HepG2 (cell line): Measurements from ENCODE around the gene RAPH1. TPM values are rescaled to one million over a fixed set of nuclear protein-coding genes. Genes with fewer than 3 reads are reported as not detected.

Source experiments
- ATAC-seq: fragments of 200-7000 bp; cut with Tn5 transposase; 3 replicates; pipeline ENCODE4 v1.9.1; 2020; ENCODE audit warnings: mild to moderate bottlenecking, moderate library complexity
- BruUV-seq: library from RNA; stranded (reverse); fragments of 400-500 nt; replicated peaks from 2 replicates; lab custom pipeline; 2021; lab: Mats Ljungman, UMichigan
- CTCF ChIA-PET: fragments of 300-600 bp; formaldehyde crosslinking; extraction: SDS; loops from one replicate; lab custom pipeline; 2021; ENCODE audit warnings: low total read pairs, inconsistent platforms, low intra/inter-chr PET ratio; lab: Yijun Ruan, JAX
- POLR2A ChIA-PET: fragments of 350-600 bp; sonication (Branson Sonifier 250); formaldehyde crosslinking; loops from one replicate; lab custom pipeline; 2020; ENCODE audit warnings: antibody characterized with exemption, inconsistent platforms; lab: Yijun Ruan, JAX
- DNase-seq: peaks from one replicate; pipeline ENCODE4 v3.0.0-alpha.2; 2015; ENCODE audit warnings: low spot score
- FAIRE-seq: peaks from 3 replicates; lab custom pipeline; 2011; peaks lifted over from hg19 to GRCh38; lab: Jason Lieb, UNC
- H2AFZ ChIP-seq: one replicate; pipeline ENCODE4 v1.6.1; 2011; ENCODE audit warnings: low read length, inconsistent platforms
- H3K27ac ChIP-seq: fragments of 300-600 bp; 3 replicates; pipeline ENCODE4 v1.8.0; 2011; ENCODE audit warnings: mixed run types, mild to moderate bottlenecking, mixed read lengths, low read length, inconsistent platforms; ENCODE audit not compliant: insufficient read depth; ENCODE audit errors: extremely low read length
- H3K27me3 ChIP-seq, 2 experiments: fragments of 200-600 bp in 1 of 2; 2 replicates in 1 of 2; 3 replicates in 1 of 2; pipeline versions ENCODE4 v1.6.0 to v1.8.0; 2011; ENCODE audit warnings: low read length in 2 of 2, mild to moderate bottlenecking in 2 of 2, moderate library complexity in 2 of 2, inconsistent platforms in 1 of 2; ENCODE audit not compliant: insufficient read depth in 2 of 2, control insufficient read depth in 1 of 2
- H3K36me3 ChIP-seq, 2 experiments: fragments of 200-600 bp in 1 of 2; replicated peaks in 1 of 2; 2 replicates in 1 of 2; 3 replicates in 1 of 2; pipeline versions ENCODE4 v1.5.1 to v1.8.0; 2011; ENCODE audit warnings: low read length in 2 of 2, inconsistent platforms in 1 of 2; ENCODE audit not compliant: insufficient read depth in 2 of 2, control insufficient read depth in 1 of 2
- H3K4me1 ChIP-seq: 2 replicates; pipeline ENCODE4 v1.5.1; 2012; ENCODE audit warnings: low read length, inconsistent platforms; ENCODE audit not compliant: insufficient read depth
- H3K4me2 ChIP-seq: 2 replicates; pipeline ENCODE4 v1.6.0; 2011; ENCODE audit warnings: low read depth, low read length, inconsistent platforms
- H3K4me3 ChIP-seq, 3 experiments: fragments of 200-600 bp in 1 of 3; sonication (generic), shearing (Covaris generic) in 1 of 3; replicated peaks in 1 of 3; 2 replicates each; pipeline ENCODE4 v1.5.1; 2011 to 2016; ENCODE audit warnings: low read length in 3 of 3, inconsistent platforms in 2 of 3, low read depth in 2 of 3, mild to moderate bottlenecking in 2 of 3, control low read depth in 1 of 3, mixed read lengths in 1 of 3; ENCODE audit not compliant: insufficient read depth in 1 of 3
- H3K79me2 ChIP-seq: one replicate; pipeline ENCODE4 v1.6.1; 2011; ENCODE audit warnings: low read length, inconsistent platforms; ENCODE audit not compliant: insufficient read depth
- H3K9ac ChIP-seq: 2 replicates; pipeline ENCODE4 v1.6.0; 2011; ENCODE audit warnings: mild to moderate bottlenecking, low read depth, low read length, inconsistent platforms; ENCODE audit not compliant: insufficient read depth
- H3K9me3 ChIP-seq: 2 replicates; pipeline ENCODE4 v1.5.1; 2012; ENCODE audit warnings: mild to moderate bottlenecking, low read length
- H4K20me1 ChIP-seq: 2 replicates; pipeline ENCODE4 v1.6.0; 2011; ENCODE audit warnings: inconsistent platforms, mild to moderate bottlenecking, low read length, moderate library complexity; ENCODE audit not compliant: insufficient read depth
- GABPB1 ChIP-seq: IDR thresholded peaks from 2 replicates; pipeline ENCODE4 v1.6.1; 2016; ENCODE audit warnings: mild to moderate bottlenecking, missing genetic modification reagents, moderate library complexity, missing compliant biosample characterization
- KDM6A ChIP-seq: IDR thresholded peaks from 2 replicates; pipeline ENCODE4 v1.6.1; 2016; ENCODE audit warnings: low read depth
- NR2F6 ChIP-seq, 2 experiments: IDR thresholded peaks; 2 replicates each; pipeline ENCODE4 v1.6.1; 2016; ENCODE audit warnings: antibody characterized with exemption in 1 of 2, mild to moderate bottlenecking in 1 of 2
- PCBP2 ChIP-seq: fragments of 200-400 bp; formaldehyde crosslinking; optimal IDR thresholded peaks from 2 replicates; pipeline ENCODE3; 2018; ENCODE audit warnings: low read length, low read depth; ENCODE audit not compliant: poor library complexity, severe bottlenecking
- PRPF4 ChIP-seq: fragments of 200-400 bp; formaldehyde crosslinking; IDR thresholded peaks from 2 replicates; pipeline ENCODE4 v1.6.1; 2016; ENCODE audit warnings: low read length, low read depth; ENCODE audit not compliant: poor library complexity, severe bottlenecking
- RAD51 ChIP-seq: fragments of 450-650 bp; IDR thresholded peaks from 2 replicates; pipeline ENCODE4 v1.6.1; 2016; ENCODE audit warnings: borderline replicate concordance
- TBP ChIP-seq: sonication (generic); formaldehyde crosslinking; IDR thresholded peaks from 2 replicates; pipeline ENCODE4 v1.5.0; 2020; ENCODE audit warnings: missing genetic modification reagents
- ZNF34 ChIP-seq: sonication (generic); formaldehyde crosslinking; IDR thresholded peaks from 2 replicates; pipeline ENCODE4 v1.4.0; 2020; ENCODE audit warnings: mild to moderate bottlenecking, missing genetic modification reagents, borderline replicate concordance
- ZNF570 ChIP-seq: sonication (generic); formaldehyde crosslinking; IDR thresholded peaks from 2 replicates; pipeline ENCODE4 v1.4.0; 2020; ENCODE audit warnings: mild to moderate bottlenecking, missing genetic modification reagents, borderline replicate concordance
- WGBS: methylation state at CpG from one replicate; pipeline ENCODE4 v1.1.6; 2017; ENCODE audit warnings: low lambda C conversion rate; 5-methylcytosine and 5-hydroxymethylcytosine counted together
- in situ Hi-C: cut with HindIII; loops from 2 replicates; pipeline ENCODE4 v1.10.0; 2017; ENCODE audit warnings: low pct_unique_long_range_greater_than_20kb; ENCODE audit not compliant: extremely low pct_ligation_motif_present
- intact Hi-C: fragments of 100-400 bp; cut with micrococcal nuclease; formaldehyde crosslinking; loops from one replicate; pipeline ENCODE4 v1.10.0; 2022; ENCODE audit not compliant: unreplicated experiment
- polyA plus RNA-seq, 8 experiments: library from polyadenylated mRNA; depleted of rRNA in 3 of 8; stranded (reverse) in 7 of 8; unstranded in 1 of 8; fragments of >200 nt; fragmentation: Illumina TruSeq in 4 of 8; extraction: Trizol in 4 of 8; gene quantifications; 2 replicates each; pipeline versions ENCODE4 v1.2.1 to v1.2.3, GENCODE V29; 2011 to 2016; ENCODE audit warnings: low read depth in 4 of 8, missing spikeins in 1 of 8, mixed read lengths in 1 of 8; ENCODE audit not compliant: insufficient read depth in 1 of 8
- total RNA-seq, 5 experiments: library from RNA; depleted of rRNA; stranded (reverse); fragments of >200 nt; fragmentation: Illumina TruSeq; extraction: Trizol; gene quantifications; 2 replicates each; pipeline ENCODE4 v1.2.3, GENCODE V29; 2016; ENCODE audit warnings: low read depth in 1 of 5
- TF ChIP-seq, protein P1 (sequence below): sonication (generic); formaldehyde crosslinking; conservative IDR thresholded peaks from 2 replicates; pipeline ENCODE4 v1.4.0; 2020; ENCODE audit warnings: missing genetic modification reagents
- TF ChIP-seq, protein P2 (sequence below): sonication (generic); formaldehyde crosslinking; IDR thresholded peaks from 2 replicates; pipeline ENCODE4 v1.4.0; 2020; ENCODE audit warnings: missing genetic modification reagents
- TF ChIP-seq, protein P3 (sequence below): sonication (generic); formaldehyde crosslinking; IDR thresholded peaks from 2 replicates; pipeline ENCODE4 v1.8.0; 2022; ENCODE audit warnings: mild to moderate bottlenecking, missing genetic modification reagents, moderate library complexity

Gene RAPH1
- total and polyA plus RNA-seq, 2 of the 13 experiments (the other 11 are each of a cell fraction or from before 2014, with no cell fraction given): 5.3 to 6.7 TPM

DNA sequence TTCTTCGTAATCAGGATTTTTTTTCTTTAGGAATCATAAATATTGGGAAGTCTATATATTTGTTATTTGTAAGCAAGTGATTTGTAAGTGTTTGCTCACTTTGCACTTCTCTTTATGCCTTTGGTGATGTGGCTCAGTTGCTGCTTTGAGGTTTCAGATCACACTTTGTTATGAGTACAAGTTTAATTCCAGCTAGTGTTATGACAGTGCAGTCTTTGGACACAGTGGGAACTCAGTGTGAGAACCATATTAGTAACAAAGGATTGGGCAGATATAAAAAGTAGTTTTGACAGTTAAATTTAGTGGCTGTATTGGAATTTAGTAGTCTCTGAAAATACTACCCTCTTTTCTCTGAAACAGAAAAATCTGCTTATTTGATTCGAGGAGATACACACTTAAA, 139.2 kb downstream of the RAPH1 start:
- in situ Hi-C loops: no loop called here
- Histone ChIP-seq H3K36me3 (peaks cover 5 to 34% of the 10 kb centered on the region in 2 experiments), H3K27me3 (no peaks in the 10 kb centered on the region; a peak in 1 of 5 replicates), H3K79me2 (no peaks in the 10 kb centered on the region), H3K4me3 (no peak overlapping the region), H4K20me1 (no peaks in the 10 kb centered on the region), H2AFZ (no peak overlapping the region), H3K9me3 (no peaks in the 10 kb centered on the region), H3K27ac (no peak overlapping the region), H3K9ac (no peak overlapping the region), H3K4me2 (no peak overlapping the region), H3K4me1 (no peaks in the 10 kb centered on the region)
- intact Hi-C loops: loop anchor here (10.0 kb wide), 2 partner anchors 121 to 171 kb away; no protein-coding TSS in a partner anchor
- ATAC-seq (no peak), DNase-seq (no peak), FAIRE-seq (no peak)
- CTCF ChIA-PET: no interaction called here
- WGBS: 97% methylated on average over 2 of the region's 2 CpGs
- TF ChIP-seq, protein P1, sequence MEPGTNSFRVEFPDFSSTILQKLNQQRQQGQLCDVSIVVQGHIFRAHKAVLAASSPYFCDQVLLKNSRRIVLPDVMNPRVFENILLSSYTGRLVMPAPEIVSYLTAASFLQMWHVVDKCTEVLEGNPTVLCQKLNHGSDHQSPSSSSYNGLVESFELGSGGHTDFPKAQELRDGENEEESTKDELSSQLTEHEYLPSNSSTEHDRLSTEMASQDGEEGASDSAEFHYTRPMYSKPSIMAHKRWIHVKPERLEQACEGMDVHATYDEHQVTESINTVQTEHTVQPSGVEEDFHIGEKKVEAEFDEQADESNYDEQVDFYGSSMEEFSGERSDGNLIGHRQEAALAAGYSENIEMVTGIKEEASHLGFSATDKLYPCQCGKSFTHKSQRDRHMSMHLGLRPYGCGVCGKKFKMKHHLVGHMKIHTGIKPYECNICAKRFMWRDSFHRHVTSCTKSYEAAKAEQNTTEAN: no peak
- TF ChIP-seq ZNF34 (CRISPR knock-in tag): no peak
- no peak for TF ChIP-seq TBP (CRISPR knock-in tag)
- no peak for TF ChIP-seq RAD51
- TF ChIP-seq PCBP2: no peak
- no peak for TF ChIP-seq PRPF4
- TF ChIP-seq, protein P2, sequence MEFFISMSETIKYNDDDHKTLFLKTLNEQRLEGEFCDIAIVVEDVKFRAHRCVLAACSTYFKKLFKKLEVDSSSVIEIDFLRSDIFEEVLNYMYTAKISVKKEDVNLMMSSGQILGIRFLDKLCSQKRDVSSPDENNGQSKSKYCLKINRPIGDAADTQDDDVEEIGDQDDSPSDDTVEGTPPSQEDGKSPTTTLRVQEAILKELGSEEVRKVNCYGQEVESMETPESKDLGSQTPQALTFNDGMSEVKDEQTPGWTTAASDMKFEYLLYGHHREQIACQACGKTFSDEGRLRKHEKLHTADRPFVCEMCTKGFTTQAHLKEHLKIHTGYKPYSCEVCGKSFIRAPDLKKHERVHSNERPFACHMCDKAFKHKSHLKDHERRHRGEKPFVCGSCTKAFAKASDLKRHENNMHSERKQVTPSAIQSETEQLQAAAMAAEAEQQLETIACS (CRISPR knock-in tag): no peak
- no peak for TF ChIP-seq KDM6A
- TF ChIP-seq ZNF570 (CRISPR knock-in tag): no peak
- no peak for TF ChIP-seq NR2F6 (IDR thresholded peaks at IDR 0.05)
- no peak for TF ChIP-seq NR2F6 (CRISPR knock-in tag; IDR thresholded peaks at IDR 0.05)
- no peak for TF ChIP-seq GABPB1 (CRISPR knock-in tag)
- TF ChIP-seq, protein P3, sequence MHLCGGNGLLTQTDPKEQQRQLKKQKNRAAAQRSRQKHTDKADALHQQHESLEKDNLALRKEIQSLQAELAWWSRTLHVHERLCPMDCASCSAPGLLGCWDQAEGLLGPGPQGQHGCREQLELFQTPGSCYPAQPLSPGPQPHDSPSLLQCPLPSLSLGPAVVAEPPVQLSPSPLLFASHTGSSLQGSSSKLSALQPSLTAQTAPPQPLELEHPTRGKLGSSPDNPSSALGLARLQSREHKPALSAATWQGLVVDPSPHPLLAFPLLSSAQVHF (CRISPR knock-in tag): no peak
- POLR2A ChIA-PET: no interaction called here
- BruUV-seq: no TSS peak
